Transverse colon (tissue), 4 donors: ENCODE results near the gene TNFRSF25. TPM values are rescaled to one million over a fixed set of nuclear protein-coding genes. Genes with fewer than 3 reads are reported as not detected.
"Not testable (repeated sequence)": the region's sequence is repeated elsewhere in the genome, so short reads cannot be mapped to it uniquely, and the experiment has no call there.

Source experiments
- DNase-seq: peaks from one replicate; pipeline ENCODE4 v3.0.0-alpha.2; 2019
- H3K27ac ChIP-seq, 4 donors: fragments of 200-600 bp; sonication (generic); 2 replicates each; pipeline ENCODE4 v1.5.1; 2016 to 2018; ENCODE audit warnings: inconsistent platforms in 4 of 4
- H3K27me3 ChIP-seq: fragments of 200-600 bp; sonication (generic); 2 replicates; pipeline ENCODE4 v1.5.1; 2017; ENCODE audit warnings: inconsistent platforms
- H3K36me3 ChIP-seq, 4 donors: fragments of 200-600 bp; sonication (generic); 2 replicates each; pipeline ENCODE4 v1.5.1; 2017 to 2019; ENCODE audit warnings: inconsistent platforms in 4 of 4
- H3K4me1 ChIP-seq, 4 donors: fragments of 200-600 bp; sonication (generic); 2 replicates each; pipeline ENCODE4 v1.5.1; 2017 to 2020; ENCODE audit warnings: inconsistent platforms in 4 of 4
- H3K4me3 ChIP-seq, 4 donors: fragments of 200-600 bp; sonication (generic); 1 replicate in 1 of 4; 2 replicates in 3 of 4; pipeline versions ENCODE4 v1.5.1 to v1.6.1; 2017 to 2019; ENCODE audit warnings: inconsistent platforms in 4 of 4
- H3K9me3 ChIP-seq, 2 donors: fragments of 200-600 bp; sonication (generic); 2 replicates each; pipeline ENCODE4 v1.5.1; 2017 to 2019; ENCODE audit warnings: inconsistent platforms in 2 of 2
- CTCF ChIP-seq, 5 experiments: fragments of 200-600 bp in 3 of 5; fragments of 450-650 bp in 2 of 5; sonication (generic) in 3 of 5; IDR thresholded peaks; 1 replicate in 2 of 5; 2 replicates in 3 of 5; pipeline ENCODE4 v1.5.1; 2016 to 2017; ENCODE audit warnings: antibody characterized with exemption in 5 of 5, inconsistent platforms in 3 of 5, mild to moderate bottlenecking in 2 of 5, moderate library complexity in 1 of 5
- EP300 ChIP-seq: sonication (generic); formaldehyde crosslinking; IDR thresholded peaks from one replicate; pipeline ENCODE4 v1.6.1; 2017; ENCODE audit warnings: antibody characterized with exemption, low read depth
- POLR2A ChIP-seq: fragments of 450-650 bp; IDR thresholded peaks from one replicate; pipeline ENCODE4 v1.6.1; 2016; ENCODE audit warnings: antibody characterized with exemption, mild to moderate bottlenecking, moderate library complexity
- POLR2AphosphoS5 ChIP-seq, 3 donors: sonication (generic); formaldehyde crosslinking; IDR thresholded peaks; one replicate each; pipeline ENCODE4 v1.6.1; 2016; ENCODE audit warnings: antibody characterized with exemption in 3 of 3
- WGBS, 2 donors: methylation state at CpG; one replicate each; pipeline ENCODE4 v1.1.5; 2018; ENCODE audit warnings: low coverage in 1 of 2; 5-methylcytosine and 5-hydroxymethylcytosine counted together
- in situ Hi-C, 4 donors: fragments of 200-750 bp; cut with MboI; loops; one replicate each; pipeline versions ENCODE4 v1.15.0 to v1.15.1; 2017; ENCODE audit warnings: low sequenced_read_pairs in 3 of 4, low pct_ligation_motif_present in 1 of 4, low pct_unique_long_range_greater_than_20kb in 1 of 4
- intact Hi-C: fragments of 100-400 bp; cut with DNase I; formaldehyde crosslinking; loops from one replicate; pipeline ENCODE4 v1.15.1; 2023; ENCODE audit warnings: low total_unique reads
- total RNA-seq, 4 donors: library from RNA; depleted of rRNA; stranded (reverse); fragments of >200 nt; gene quantifications; one replicate each; pipeline ENCODE4 v1.1.0, GENCODE V29; 2016

TNFRSF25 gene
- total RNA-seq, 4 donors from 2014 or later = 38.9 to 55.3 (median 45.0) TPM

GRCh38 chr1:6460301-6461050 is 5.5 kb downstream of the TNFRSF25 start:
- no peaks in the 10 kb centered on the region for H3K9me3 ChIP-seq
- no peaks in the 10 kb centered on the region for H3K4me1 ChIP-seq
- TF ChIP-seq CTCF (IDR thresholded peaks at IDR 0.05) (no peak), POLR2A (no peak), EP300 (no peak), POLR2AphosphoS5 (IDR thresholded peaks at IDR 0.05) (no peak)
- in situ Hi-C loops = no loop called here
- no peak for DNase-seq
- intact Hi-C loops = no loop called here
- WGBS, 2 donors = 50% methylated on average over 38 of the region's 39 CpGs; no CpG with 5 or more reads in 1 of the 2 donors
- H3K27ac ChIP-seq = peak overlapping the region in 3 of 4 donors; percentile 41 to 57 (median 52)
- no peaks in the 10 kb centered on the region for H3K36me3 ChIP-seq
- H3K4me3 ChIP-seq = peak overlapping the region in 2 of 4 donors; percentile 8 to 32
- peaks cover 21% of the 10 kb centered on the region for H3K27me3 ChIP-seq

- no peaks in the 10 kb centered on the region for H3K9me3 ChIP-seq
- H3K4me3 ChIP-seq = peak overlapping the region in 2 of 4 donors; percentile 8 to 32
- TF ChIP-seq EP300 (no peak), POLR2AphosphoS5 (IDR thresholded peaks at IDR 0.05) (no peak), POLR2A (no peak), CTCF (IDR thresholded peaks at IDR 0.05) (no peak)
- in situ Hi-C loops = no loop called here
- no peaks in the 10 kb centered on the region for H3K4me1 ChIP-seq
- WGBS, 2 donors = 35% methylated on average over 16 of the region's 18 CpGs; no CpG with 5 or more reads in 1 of the 2 donors
- DNase-seq = no peak
- intact Hi-C loops = no loop called here
- no peaks in the 10 kb centered on the region for H3K36me3 ChIP-seq
- peaks cover 25% of the 10 kb centered on the region for H3K27me3 ChIP-seq
- H3K27ac ChIP-seq = peak overlapping the region in 1 of 4 donors; percentile 57
Observed at GRCh38 chr1:6459850-6460265, 6.1 kb downstream of the TNFRSF25 start.

- intact Hi-C loops (no loop called here), in situ Hi-C loops (no loop called here)
- no peaks in the 10 kb centered on the region for H3K36me3 ChIP-seq
- no peak overlapping the region for H3K27ac ChIP-seq
- H3K27me3 ChIP-seq = peaks cover 52% of the 10 kb centered on the region
- DNase-seq = no peak
- H3K4me1 ChIP-seq = peaks cover 0 to 4% (median 0%) of the 10 kb centered on the region in 4 donors
- TF ChIP-seq EP300 (no peak), POLR2A (no peak), CTCF (IDR thresholded peaks at IDR 0.05) (no peak), POLR2AphosphoS5 (IDR thresholded peaks at IDR 0.05) (no peak)
- H3K4me3 ChIP-seq = no peak overlapping the region
- WGBS, 2 donors = 60 to 88% methylated on average over 1 to 11 of the region's 11 CpGs
- H3K9me3 ChIP-seq = no peaks in the 10 kb centered on the region
Observed at GRCh38 chr1:6456800-6457466, 9.0 kb downstream of the TNFRSF25 start.

GRCh38 chr1:6455752-6456520 is 10.0 kb downstream of the TNFRSF25 start:
- intact Hi-C loops, H3K27ac ChIP-seq, in situ Hi-C loops, H3K36me3 ChIP-seq, H3K4me3 ChIP-seq, H3K9me3 ChIP-seq, DNase-seq: not testable (repeated sequence)
- peaks cover 62% of the 10 kb centered on the region for H3K27me3 ChIP-seq
- H3K4me1 ChIP-seq = peaks cover 0 to 13% (median 3%) of the 10 kb centered on the region in 4 donors
- WGBS, 2 donors = 64% methylated on average over 54 of the region's 58 CpGs; no CpG with 5 or more reads in 1 of the 2 donors
